Liver (tissue), 9 donors: ENCODE data around the gene NOP14. TPM values are rescaled to one million over a fixed set of nuclear protein-coding genes. Genes with fewer than 3 reads are reported as not detected.

Experiments used
- DNase-seq: peaks from one replicate; pipeline ENCODE4 v3.0.0-alpha.2; 2017; ENCODE audit warnings: low spot score
- H3K27ac ChIP-seq, 2 donors: one replicate each; pipeline ENCODE4 v1.7.0; 2013; ENCODE audit warnings: inconsistent platforms in 2 of 2, low read length in 2 of 2, control low read depth in 1 of 2, low read depth in 1 of 2, mild to moderate bottlenecking in 1 of 2
- H3K27me3 ChIP-seq, 4 donors: one replicate each; pipeline versions ENCODE4 v1.6.1 to v1.7.0; 2013; ENCODE audit warnings: low read length in 3 of 4, inconsistent platforms in 1 of 4, mild to moderate bottlenecking in 1 of 4, moderate library complexity in 1 of 4; ENCODE audit not compliant: control insufficient read depth in 4 of 4, insufficient read depth in 4 of 4
- H3K36me3 ChIP-seq, 4 donors: one replicate each; pipeline versions ENCODE4 v1.6.1 to v1.7.0; 2013; ENCODE audit warnings: low read length in 3 of 4, mild to moderate bottlenecking in 3 of 4, low read depth in 1 of 4, moderate library complexity in 1 of 4; ENCODE audit not compliant: control insufficient read depth in 4 of 4, insufficient read depth in 3 of 4
- H3K4me1 ChIP-seq, 4 donors: one replicate each; pipeline versions ENCODE4 v1.6.1 to v1.7.0; 2013; ENCODE audit warnings: low read length in 3 of 4, mild to moderate bottlenecking in 3 of 4, moderate library complexity in 1 of 4; ENCODE audit not compliant: control insufficient read depth in 4 of 4, insufficient read depth in 4 of 4
- H3K4me3 ChIP-seq, 3 donors: one replicate each; pipeline versions ENCODE4 v1.6.1 to v1.7.0; 2013; ENCODE audit warnings: low read length in 3 of 3, control low read depth in 1 of 3, low read depth in 1 of 3, mild to moderate bottlenecking in 1 of 3
- H3K9ac ChIP-seq, 2 donors: one replicate each; pipeline ENCODE4 v1.7.0; 2013; ENCODE audit warnings: low read length in 2 of 2, mild to moderate bottlenecking in 2 of 2, moderate library complexity in 2 of 2, control low read depth in 1 of 2, low read depth in 1 of 2
- H3K9me3 ChIP-seq, 4 donors: one replicate each; pipeline versions ENCODE4 v1.6.1 to v1.7.0; 2013; ENCODE audit warnings: low read length in 3 of 4; ENCODE audit not compliant: control insufficient read depth in 4 of 4
- ATF3 ChIP-seq: IDR thresholded peaks from 2 replicates; pipeline ENCODE4 v1.6.1; 2016; ENCODE audit warnings: antibody characterized with exemption
- CTCF ChIP-seq: fragments of 150-350 bp; IDR thresholded peaks from 2 replicates; pipeline ENCODE4 v1.5.1; 2017; ENCODE audit warnings: improper control_type of control experiment, low read depth, low read length; ENCODE audit not compliant: missing input control
- FOXA1 ChIP-seq: IDR thresholded peaks from 2 replicates; pipeline ENCODE4 v1.6.1; 2016; ENCODE audit warnings: antibody characterized with exemption
- FOXA2 ChIP-seq: IDR thresholded peaks from 2 replicates; pipeline ENCODE4 v1.6.1; 2016; ENCODE audit warnings: antibody characterized with exemption
- GABPA ChIP-seq, 2 donors: IDR thresholded peaks in 1 of 2; conservative IDR thresholded peaks in 1 of 2; 2 replicates each; pipeline ENCODE4 v1.6.1; 2016; ENCODE audit warnings: antibody characterized with exemption in 2 of 2, mild to moderate bottlenecking in 1 of 2, moderate library complexity in 1 of 2
- HNF4A ChIP-seq, 2 donors: conservative IDR thresholded peaks; 2 replicates each; pipeline ENCODE4 v1.6.1; 2016; ENCODE audit warnings: antibody characterized with exemption in 2 of 2, mild to moderate bottlenecking in 2 of 2
- HNF4G ChIP-seq: IDR thresholded peaks from 2 replicates; pipeline ENCODE4 v1.6.1; 2016; ENCODE audit warnings: antibody characterized with exemption
- JUND ChIP-seq, 2 donors: IDR thresholded peaks; 2 replicates each; pipeline ENCODE4 v1.6.1; 2016; ENCODE audit warnings: antibody characterized with exemption in 2 of 2
- MAX ChIP-seq: IDR thresholded peaks from 2 replicates; pipeline ENCODE4 v1.6.1; 2016; ENCODE audit warnings: antibody characterized with exemption
- NR2F2 ChIP-seq: IDR thresholded peaks from 2 replicates; pipeline ENCODE4 v1.6.1; 2016; ENCODE audit warnings: antibody characterized with exemption
- REST ChIP-seq: IDR thresholded peaks from 2 replicates; pipeline ENCODE4 v1.6.1; 2016; ENCODE audit warnings: antibody characterized with exemption, mild to moderate bottlenecking
- RXRA ChIP-seq, 2 donors: IDR thresholded peaks; 2 replicates each; pipeline ENCODE4 v1.6.1; 2017 to 2018; ENCODE audit warnings: antibody characterized with exemption in 2 of 2, mild to moderate bottlenecking in 1 of 2
- YY1 ChIP-seq: IDR thresholded peaks from 2 replicates; pipeline ENCODE4 v1.6.1; 2016; ENCODE audit warnings: antibody characterized with exemption, mild to moderate bottlenecking
- ZBTB33 ChIP-seq: IDR thresholded peaks from 2 replicates; pipeline ENCODE4 v1.6.1; 2016; ENCODE audit warnings: antibody characterized with exemption
- WGBS: extraction: QIAGEN DNeasy Blood & Tissue Kit; methylation state at CpG from one replicate; pipeline ENCODE4 v1.1.7; 2013; 5-methylcytosine and 5-hydroxymethylcytosine counted together
- polyA plus RNA-seq, 2 donors: library from polyadenylated mRNA; stranded (reverse) in 1 of 2; unstranded in 1 of 2; fragments of 200-250 nt in 1 of 2; fragments of >200 nt in 1 of 2; fragmentation: Nextera tagmentation in 1 of 2; extraction: Ambion mirVana in 1 of 2; gene quantifications; one replicate each; pipeline versions ENCODE4 v1.2.1 to v1.2.3, GENCODE V29; 2013 to 2015
- total RNA-seq, 2 donors: library from RNA; depleted of rRNA; stranded (reverse); fragments of >200 nt; gene quantifications; one replicate each; pipeline ENCODE4 v1.2.3, GENCODE V29; 2014
- donor health status: healthy.
- donor health status: healthy.
- donor health status: healthy.
- donor health status: healthy.
- donor health status: healthy.

The NOP14 gene
- total and polyA plus RNA-seq, 4 donors, result 10.5 to 22.9 (median 14.4) TPM

- Histone ChIP-seq H3K27me3 (no peaks in the 10 kb centered on the region), H3K9ac (no peak overlapping the region), H3K4me1 (peaks cover 0 to 19% (median 12%) of the 10 kb centered on the region in 4 donors), H3K27ac (no peak overlapping the region), H3K4me3 (no peak overlapping the region), H3K9me3 (no peaks in the 10 kb centered on the region), H3K36me3 (peaks cover 14 to 38% (median 24%) of the 10 kb centered on the region in 4 donors)
- no peak for TF ChIP-seq CTCF
- TF ChIP-seq REST, result no peak
- TF ChIP-seq ATF3, result no peak
- no peak for TF ChIP-seq JUND (IDR thresholded peaks at IDR 0.05)
- no peak for TF ChIP-seq HNF4A (conservative IDR thresholded peaks at IDR 0.05)
- TF ChIP-seq NR2F2, result no peak
- TF ChIP-seq RXRA (IDR thresholded peaks at IDR 0.05), result no peak
- no peak for TF ChIP-seq ZBTB33
- no peak for TF ChIP-seq MAX
- no peak for TF ChIP-seq HNF4G
- no peak for TF ChIP-seq YY1
- TF ChIP-seq FOXA1, result no peak
- no peak for TF ChIP-seq FOXA2
- no peak for TF ChIP-seq GABPA (IDR thresholded peaks at IDR 0.05 in 1 of 2, conservative IDR thresholded peaks at IDR 0.05 in 1 of 2)
- DNase-seq, result no peak
- WGBS, result 96% methylated on average over 12 of the region's 12 CpGs
Measured at GRCh38 chr4:2927696-2928075, 35.5 kb downstream of the NOP14 start.

GRCh38 chr4:2927016-2927695 lies 36.0 kb downstream of the NOP14 start:
- Histone ChIP-seq H3K4me3 (no peak overlapping the region), H3K4me1 (peaks cover 0 to 19% (median 11%) of the 10 kb centered on the region in 4 donors), H3K36me3 (peaks cover 14 to 38% (median 24%) of the 10 kb centered on the region in 4 donors), H3K27ac (no peak overlapping the region), H3K27me3 (no peaks in the 10 kb centered on the region), H3K9me3 (no peaks in the 10 kb centered on the region), H3K9ac (no peak overlapping the region)
- no peak for DNase-seq
- WGBS, result 97% methylated on average over 18 of the region's 18 CpGs
- TF ChIP-seq ZBTB33, result no peak
